ENCODE measurements around the gene PAPOLA.

DNA sequence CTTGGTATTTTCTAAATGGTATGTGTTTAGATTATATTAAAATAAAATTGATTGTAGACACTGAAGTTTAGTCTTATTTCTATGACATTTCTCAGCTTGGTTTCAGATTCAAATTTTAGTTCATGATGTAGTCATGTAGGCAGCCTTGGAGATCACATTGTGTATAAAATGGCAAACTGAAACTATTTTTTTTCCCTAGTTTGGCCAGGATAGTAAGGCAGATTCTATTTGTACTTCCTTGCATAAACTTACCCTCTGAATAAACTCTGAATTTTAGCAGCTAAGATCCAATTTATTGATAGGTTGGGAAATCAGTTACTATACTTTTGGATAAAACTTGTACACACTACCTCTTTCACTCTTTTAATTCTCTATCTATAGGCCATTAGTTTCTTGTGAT, 30.4 kb downstream of the PAPOLA start:
- TF ChIP-seq ZBTB21 (tag by site-specific recombination; IDR thresholded peaks at IDR 0.05) (no peak), ZNF174 (tag by site-specific recombination; IDR thresholded peaks at IDR 0.05) (no peak)

Measured in HEK293 (cell line).